ENCODE results near the gene PIM2.

Gene PIM2

DNA sequence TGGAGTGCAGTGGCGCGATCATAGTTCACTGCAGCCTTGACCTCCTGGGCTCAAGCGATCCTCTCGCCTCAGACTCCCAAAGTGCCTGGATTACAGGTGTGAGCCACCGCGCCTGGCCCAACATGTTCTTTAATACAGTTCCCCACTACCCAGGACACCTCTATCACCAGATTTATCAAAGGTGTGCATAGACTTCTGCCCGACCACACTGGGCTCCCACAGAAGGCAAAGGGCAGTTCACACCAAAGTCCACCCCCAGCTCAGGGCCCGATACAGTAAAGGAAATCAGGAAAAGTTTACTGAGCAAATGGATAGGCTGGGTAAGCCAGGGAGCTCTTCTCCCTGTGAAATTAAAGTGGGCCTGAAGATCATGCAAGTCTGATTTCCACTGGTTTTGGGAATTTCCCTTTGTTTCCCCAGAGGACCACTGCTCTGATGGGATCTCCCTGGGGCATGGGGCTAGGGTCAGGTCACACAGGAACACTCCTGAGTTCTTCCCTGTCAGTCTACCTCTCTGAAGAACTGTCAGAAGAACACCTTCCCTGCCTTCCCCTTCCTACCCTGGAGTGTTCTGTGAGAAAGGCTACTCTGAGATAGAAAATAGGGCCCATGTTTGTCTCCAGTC is 17.7 kb upstream of the PIM2 start:
- Histone ChIP-seq H3K27me3 (ENCODE audit: insufficient read depth, poor library complexity, severe bottlenecking) (no peaks in the 10 kb centered on the region), H3K9me3 (ENCODE audit: severe bottlenecking) (no peaks in the 10 kb centered on the region), H3K27ac (ENCODE audit: poor library complexity, severe bottlenecking) (no peak overlapping the region), H3K36me3 (ENCODE audit: low read depth) (0 out of 2 replicates have a peak, but pooled peaks cover 3% of the 10 kb centered on the region), H3K4me3 (ENCODE audit: severe bottlenecking) (no peak overlapping the region), H3K4me1 (ENCODE audit: insufficient read depth, poor library complexity, severe bottlenecking) (no peaks in the 10 kb centered on the region)
- ATAC-seq (ENCODE audit: low read depth) (no peak), DNase-seq (ENCODE audit: low spot score) (no peak)
- TF ChIP-seq, protein P1, sequence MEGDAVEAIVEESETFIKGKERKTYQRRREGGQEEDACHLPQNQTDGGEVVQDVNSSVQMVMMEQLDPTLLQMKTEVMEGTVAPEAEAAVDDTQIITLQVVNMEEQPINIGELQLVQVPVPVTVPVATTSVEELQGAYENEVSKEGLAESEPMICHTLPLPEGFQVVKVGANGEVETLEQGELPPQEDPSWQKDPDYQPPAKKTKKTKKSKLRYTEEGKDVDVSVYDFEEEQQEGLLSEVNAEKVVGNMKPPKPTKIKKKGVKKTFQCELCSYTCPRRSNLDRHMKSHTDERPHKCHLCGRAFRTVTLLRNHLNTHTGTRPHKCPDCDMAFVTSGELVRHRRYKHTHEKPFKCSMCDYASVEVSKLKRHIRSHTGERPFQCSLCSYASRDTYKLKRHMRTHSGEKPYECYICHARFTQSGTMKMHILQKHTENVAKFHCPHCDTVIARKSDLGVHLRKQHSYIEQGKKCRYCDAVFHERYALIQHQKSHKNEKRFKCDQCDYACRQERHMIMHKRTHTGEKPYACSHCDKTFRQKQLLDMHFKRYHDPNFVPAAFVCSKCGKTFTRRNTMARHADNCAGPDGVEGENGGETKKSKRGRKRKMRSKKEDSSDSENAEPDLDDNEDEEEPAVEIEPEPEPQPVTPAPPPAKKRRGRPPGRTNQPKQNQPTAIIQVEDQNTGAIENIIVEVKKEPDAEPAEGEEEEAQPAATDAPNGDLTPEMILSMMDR (IDR thresholded peaks at IDR 0.05; ENCODE audit: poor library complexity, severe bottlenecking) = no peak

DNA sequence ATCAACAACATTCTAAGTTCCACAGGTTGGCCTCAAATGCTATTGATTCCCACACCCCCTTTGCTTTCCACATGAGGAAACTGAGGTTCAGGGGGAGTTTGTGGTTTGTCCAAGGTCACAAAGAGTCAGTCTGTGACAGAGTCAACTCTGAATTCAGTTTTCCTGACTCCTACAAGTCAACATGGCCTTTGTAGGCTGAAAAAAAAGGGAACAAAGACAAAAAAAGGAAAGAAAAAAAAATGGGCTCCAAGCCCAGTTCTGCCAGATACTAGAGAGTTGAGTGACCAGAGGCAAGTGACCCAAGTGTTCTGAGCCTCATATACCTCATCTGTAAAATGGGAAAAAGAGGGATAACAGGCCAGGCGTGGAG is 16.5 kb upstream of the PIM2 start:
- ATAC-seq (ENCODE audit: low read depth) = no peak
- Histone ChIP-seq H3K27ac (ENCODE audit: poor library complexity, severe bottlenecking) (no peak overlapping the region), H3K4me3 (ENCODE audit: severe bottlenecking) (no peak overlapping the region), H3K27me3 (ENCODE audit: insufficient read depth, poor library complexity, severe bottlenecking) (no peaks in the 10 kb centered on the region), H3K36me3 (ENCODE audit: low read depth) (peaks cover 4% of the 10 kb centered on the region; the same call in 1 of the 2 replicates), H3K4me1 (ENCODE audit: insufficient read depth, poor library complexity, severe bottlenecking) (no peaks in the 10 kb centered on the region), H3K9me3 (ENCODE audit: severe bottlenecking) (no peaks in the 10 kb centered on the region)
- DNase-seq (ENCODE audit: low spot score) = no peak
- TF ChIP-seq, protein P1 (IDR thresholded peaks at IDR 0.05; ENCODE audit: poor library complexity, severe bottlenecking) = no peak

DNA sequence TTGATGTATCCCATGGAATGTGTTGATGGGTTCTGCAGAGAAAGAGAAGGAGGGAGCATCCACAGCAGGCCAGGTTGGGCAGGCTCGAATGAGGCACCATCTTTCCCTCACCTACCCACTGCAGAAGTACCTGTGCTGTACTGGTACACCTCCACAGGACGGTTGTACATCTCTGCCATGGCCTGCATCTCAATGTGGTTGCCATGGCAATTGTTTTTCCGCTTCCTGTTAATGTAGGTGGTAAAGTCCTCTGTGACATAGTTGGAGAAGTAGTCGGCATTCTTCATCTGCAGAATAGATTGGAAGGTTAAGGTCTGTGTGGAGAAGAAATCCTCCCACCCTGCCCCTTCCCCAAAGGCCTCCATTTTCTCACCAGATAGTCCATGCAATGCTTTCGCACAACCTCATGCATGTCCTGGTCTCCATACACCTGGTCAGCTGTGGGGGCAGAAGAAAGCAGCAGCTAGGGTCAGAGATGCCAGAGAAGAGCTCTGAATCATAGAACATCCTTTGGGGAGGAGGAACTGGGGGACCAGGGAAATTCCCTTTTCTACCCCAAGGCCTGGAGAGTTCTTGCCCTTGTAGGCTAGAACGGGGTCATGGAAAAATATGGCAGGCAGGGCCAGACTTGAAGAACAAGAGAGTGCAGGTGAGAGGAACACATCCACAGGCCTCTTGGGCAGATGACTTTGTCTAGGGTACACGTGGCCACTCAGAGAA is 15.9 kb upstream of the PIM2 start:
- TF ChIP-seq, protein P1 (IDR thresholded peaks at IDR 0.05; ENCODE audit: poor library complexity, severe bottlenecking) = no peak
- H3K4me3 ChIP-seq (ENCODE audit: severe bottlenecking) = no peak overlapping the region
- H3K27me3 ChIP-seq (ENCODE audit: insufficient read depth, poor library complexity, severe bottlenecking) = no peaks in the 10 kb centered on the region
- DNase-seq (ENCODE audit: low spot score) (no peak), ATAC-seq (ENCODE audit: low read depth) (no peak)
- H3K36me3 ChIP-seq (ENCODE audit: low read depth) = peaks cover 7% of the 10 kb centered on the region; the same call in 1 of the 2 replicates
- H3K27ac ChIP-seq (ENCODE audit: poor library complexity, severe bottlenecking) = no peak overlapping the region
- H3K9me3 ChIP-seq (ENCODE audit: severe bottlenecking) = no peaks in the 10 kb centered on the region
- H3K4me1 ChIP-seq (ENCODE audit: insufficient read depth, poor library complexity, severe bottlenecking) = no peaks in the 10 kb centered on the region

DNA sequence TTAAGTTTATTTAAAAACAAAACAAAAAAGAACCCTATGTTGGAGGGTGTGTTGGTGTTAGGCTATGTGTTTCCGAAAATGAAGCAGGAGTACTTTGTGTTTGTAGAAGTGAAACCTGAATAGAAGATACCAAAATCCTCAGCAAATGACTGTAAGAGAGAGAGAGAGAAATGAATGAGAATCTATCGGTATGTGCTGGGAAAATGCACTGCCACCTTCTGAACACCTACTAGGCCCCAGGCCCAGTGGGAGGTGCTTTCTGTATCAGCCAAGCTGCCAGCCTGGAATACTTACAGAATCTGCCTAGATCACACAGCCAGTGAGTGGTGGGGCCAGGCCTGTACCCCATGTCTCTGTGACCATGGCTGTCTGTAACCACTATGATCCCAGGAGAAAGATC is 14.9 kb upstream of the PIM2 start:
- Histone ChIP-seq H3K4me3 (ENCODE audit: severe bottlenecking) (no peak overlapping the region), H3K9me3 (ENCODE audit: severe bottlenecking) (no peaks in the 10 kb centered on the region), H3K36me3 (ENCODE audit: low read depth) (peaks cover 7% of the 10 kb centered on the region; the same call in 1 of the 2 replicates), H3K27ac (ENCODE audit: poor library complexity, severe bottlenecking) (no peak overlapping the region), H3K27me3 (ENCODE audit: insufficient read depth, poor library complexity, severe bottlenecking) (no peaks in the 10 kb centered on the region), H3K4me1 (ENCODE audit: insufficient read depth, poor library complexity, severe bottlenecking) (no peaks in the 10 kb centered on the region)
- ATAC-seq (ENCODE audit: low read depth) (no peak), DNase-seq (ENCODE audit: low spot score) (no peak)
- TF ChIP-seq, protein P1 (IDR thresholded peaks at IDR 0.05; ENCODE audit: poor library complexity, severe bottlenecking) = no peak
